Measurements from ENCODE around the gene STAT6.

STAT6 gene, protein sequence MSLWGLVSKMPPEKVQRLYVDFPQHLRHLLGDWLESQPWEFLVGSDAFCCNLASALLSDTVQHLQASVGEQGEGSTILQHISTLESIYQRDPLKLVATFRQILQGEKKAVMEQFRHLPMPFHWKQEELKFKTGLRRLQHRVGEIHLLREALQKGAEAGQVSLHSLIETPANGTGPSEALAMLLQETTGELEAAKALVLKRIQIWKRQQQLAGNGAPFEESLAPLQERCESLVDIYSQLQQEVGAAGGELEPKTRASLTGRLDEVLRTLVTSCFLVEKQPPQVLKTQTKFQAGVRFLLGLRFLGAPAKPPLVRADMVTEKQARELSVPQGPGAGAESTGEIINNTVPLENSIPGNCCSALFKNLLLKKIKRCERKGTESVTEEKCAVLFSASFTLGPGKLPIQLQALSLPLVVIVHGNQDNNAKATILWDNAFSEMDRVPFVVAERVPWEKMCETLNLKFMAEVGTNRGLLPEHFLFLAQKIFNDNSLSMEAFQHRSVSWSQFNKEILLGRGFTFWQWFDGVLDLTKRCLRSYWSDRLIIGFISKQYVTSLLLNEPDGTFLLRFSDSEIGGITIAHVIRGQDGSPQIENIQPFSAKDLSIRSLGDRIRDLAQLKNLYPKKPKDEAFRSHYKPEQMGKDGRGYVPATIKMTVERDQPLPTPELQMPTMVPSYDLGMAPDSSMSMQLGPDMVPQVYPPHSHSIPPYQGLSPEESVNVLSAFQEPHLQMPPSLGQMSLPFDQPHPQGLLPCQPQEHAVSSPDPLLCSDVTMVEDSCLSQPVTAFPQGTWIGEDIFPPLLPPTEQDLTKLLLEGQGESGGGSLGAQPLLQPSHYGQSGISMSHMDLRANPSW

DNA sequence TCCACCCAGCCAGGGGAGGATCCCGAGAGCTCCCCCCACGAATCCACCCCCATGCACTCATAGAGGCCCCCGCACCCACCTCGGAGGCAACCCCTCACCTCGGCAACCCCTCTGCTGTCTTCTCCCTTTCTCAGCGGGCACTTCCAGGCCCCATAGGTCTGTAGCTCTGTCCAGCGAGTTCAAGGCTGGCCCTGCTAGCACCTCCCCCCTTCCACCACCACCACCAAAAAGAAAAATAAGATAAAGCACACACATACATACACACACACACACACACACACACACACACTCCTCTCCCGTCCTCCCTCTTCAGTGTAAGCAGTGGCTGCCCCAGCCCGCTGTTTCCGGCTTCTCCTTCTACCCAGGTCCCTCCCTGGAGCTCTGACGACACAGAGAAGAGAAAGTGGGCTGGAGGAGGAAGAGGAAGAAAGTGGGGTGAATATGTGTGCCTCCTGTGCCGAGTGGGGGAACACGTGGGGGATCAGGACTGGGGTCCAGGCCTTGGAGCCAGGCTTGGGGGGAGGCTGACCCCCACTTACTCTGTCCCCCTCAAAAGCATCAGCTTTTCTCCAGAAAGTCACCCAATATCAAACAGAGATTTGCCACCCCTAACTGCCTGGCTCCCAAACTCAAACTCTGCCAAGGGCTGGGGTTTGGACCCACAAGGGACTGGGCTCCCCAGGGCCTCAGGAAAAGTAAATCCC lies at the start of gene STAT6:
TSS of gene STAT6 (minus strand) at position 332 of the 704 bp plus-strand sequence. CDS start 3,084 bp downstream, outside the sequence.
- peak; percentile 86 for DNase-seq

DNA sequence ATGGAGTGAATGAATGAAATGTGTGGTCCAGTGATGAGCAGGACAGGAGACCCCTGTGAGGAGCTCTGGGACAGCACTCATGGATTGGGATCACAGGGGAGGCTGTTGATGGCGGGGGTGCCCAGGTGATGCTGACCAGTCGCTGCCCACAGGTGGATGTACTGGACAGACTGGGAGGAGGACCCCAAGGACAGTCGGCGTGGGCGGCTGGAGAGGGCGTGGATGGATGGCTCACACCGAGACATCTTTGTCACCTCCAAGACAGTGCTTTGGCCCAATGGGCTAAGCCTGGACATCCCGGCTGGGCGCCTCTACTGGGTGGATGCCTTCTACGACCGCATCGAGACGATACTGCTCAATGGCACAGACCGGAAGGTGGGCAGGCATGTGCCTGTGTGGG lies 49.6 kb upstream of the STAT6 start:
- no peak for DNase-seq

DNA sequence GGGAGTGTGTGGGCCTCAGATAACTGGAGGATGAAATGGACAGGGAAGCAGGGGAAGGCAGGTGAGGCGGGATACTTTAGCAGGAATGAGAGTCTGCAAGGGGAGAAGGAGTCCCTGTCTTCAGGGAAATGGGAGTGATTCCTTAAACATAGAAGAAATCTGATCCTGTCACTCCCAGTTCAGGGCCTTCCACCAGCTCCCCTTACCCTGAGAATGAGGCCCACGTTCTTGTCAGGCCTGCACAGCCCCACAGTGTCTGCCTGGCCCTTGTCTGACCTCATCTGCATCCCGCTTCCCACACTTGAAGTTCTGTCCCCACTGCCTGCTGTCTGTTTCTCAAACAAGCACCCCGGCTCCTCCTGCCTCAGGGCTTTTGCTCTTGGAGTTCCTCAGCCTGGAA lies 48.9 kb upstream of the STAT6 start:
- DNase-seq = no peak

DNA sequence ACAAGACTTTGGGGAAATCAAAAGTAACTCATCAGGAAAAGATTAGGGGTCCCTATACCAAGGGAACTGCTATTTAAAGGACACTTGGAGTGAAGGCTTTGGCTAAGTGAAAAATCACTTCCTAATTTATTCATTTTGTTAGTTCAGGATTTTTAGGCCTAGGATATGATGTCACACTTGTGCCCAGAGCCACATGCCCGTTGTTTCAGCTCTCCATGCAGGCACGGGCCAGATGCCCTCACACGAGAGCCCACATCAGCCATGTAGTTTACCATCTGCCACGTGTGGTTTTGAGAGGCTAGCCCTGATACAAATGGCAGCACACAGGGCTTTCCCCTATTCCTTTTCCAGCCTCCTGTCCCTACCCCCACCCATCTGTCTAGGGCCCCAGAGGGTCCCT lies 48.1 kb upstream of the STAT6 start:
- DNase-seq = no peak

DNA sequence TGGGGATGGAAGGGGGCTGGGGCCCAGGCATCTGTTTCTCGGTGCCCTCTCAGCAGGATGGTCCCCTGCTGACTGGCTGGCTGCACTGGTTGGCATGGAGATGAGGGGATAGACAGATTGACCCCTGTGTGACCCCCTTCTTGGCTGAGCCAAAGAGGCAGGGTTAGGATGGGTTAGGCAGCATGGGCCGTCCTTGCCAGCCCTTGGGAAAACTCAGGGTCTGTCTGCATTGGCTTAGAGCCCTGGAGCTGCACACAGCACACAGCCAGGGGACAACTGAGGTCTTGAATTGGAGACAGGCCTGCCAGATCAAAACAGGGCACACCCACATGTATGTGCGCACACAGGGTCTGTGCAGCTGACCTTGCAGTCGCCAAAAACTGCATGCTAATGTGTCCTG lies 47.5 kb upstream of the STAT6 start:
- DNase-seq = no peak

DNA sequence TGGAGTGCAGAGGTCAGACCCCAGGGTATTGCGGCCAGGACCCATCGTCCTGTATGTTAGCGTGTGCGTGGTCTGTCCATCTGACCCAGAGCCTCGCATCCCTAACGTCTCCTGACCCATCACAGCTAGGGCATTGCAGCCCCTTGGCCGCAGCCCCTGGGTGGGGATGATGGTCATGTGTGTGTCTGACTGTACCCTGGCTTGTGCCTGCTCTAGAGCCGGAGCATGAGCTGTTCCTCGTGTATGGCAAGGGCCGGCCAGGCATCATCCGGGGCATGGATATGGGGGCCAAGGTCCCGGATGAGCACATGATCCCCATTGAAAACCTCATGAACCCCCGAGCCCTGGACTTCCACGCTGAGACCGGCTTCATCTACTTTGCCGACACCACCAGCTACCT lies 47.0 kb upstream of the STAT6 start:
- no peak for DNase-seq

DNA sequence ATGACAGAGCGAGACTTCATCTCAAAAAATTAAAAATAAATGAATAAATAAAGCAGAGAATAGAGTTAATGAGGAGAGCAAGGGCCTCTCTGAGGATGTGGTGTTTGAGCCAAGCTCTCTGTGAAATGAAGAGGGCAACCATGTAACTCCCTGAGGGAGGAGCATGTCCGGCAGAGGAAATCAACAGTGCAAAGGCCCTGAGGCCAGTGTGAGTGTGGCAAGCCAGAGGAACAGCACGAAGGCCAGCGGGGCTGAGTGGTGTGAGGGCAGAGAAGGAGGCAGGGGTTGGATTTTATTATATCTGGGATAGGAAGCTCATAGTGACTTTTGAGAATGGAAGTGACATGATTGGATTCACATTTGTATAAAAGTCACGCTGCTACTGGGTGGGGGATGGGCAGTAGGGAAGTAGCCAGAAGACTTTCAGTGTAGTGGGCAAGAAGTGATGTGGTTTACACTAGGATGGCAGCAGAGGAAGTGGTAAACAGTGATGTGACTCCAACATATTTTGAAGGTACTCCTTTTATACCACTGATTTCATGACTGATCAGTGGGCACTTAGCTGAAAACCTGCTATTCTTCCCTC lies 46.5 kb upstream of the STAT6 start:
- no peak for DNase-seq

DNA sequence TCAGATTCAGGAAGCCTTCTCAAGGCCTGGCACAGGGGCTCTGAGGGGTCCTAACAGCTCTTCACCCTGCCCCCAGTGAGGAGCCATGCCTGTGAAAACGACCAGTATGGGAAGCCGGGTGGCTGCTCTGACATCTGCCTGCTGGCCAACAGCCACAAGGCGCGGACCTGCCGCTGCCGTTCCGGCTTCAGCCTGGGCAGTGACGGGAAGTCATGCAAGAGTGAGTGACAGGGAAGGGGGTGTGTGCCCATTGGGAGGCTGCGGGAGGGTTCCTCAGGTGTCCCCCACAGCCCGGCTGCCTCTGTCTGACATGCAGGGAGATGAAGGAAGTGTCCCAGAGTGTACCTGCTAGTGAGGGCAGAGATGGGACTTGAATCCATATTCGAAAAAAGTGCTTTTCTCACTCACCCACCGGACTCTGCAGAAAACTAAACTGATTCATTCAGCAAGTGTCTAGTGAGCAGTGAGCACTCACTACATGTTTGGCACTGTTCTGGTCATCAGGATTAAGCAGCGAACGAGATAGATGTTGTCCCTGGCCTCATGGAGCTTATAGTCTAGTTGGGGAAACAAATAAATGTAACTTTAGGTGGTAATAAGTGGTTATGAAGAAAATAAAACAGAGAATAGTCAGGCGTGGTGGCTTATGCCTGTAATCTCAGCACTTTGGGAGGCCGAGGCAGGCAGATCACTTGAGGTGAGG lies 45.7 kb upstream of the STAT6 start:
- no peak for DNase-seq

DNA sequence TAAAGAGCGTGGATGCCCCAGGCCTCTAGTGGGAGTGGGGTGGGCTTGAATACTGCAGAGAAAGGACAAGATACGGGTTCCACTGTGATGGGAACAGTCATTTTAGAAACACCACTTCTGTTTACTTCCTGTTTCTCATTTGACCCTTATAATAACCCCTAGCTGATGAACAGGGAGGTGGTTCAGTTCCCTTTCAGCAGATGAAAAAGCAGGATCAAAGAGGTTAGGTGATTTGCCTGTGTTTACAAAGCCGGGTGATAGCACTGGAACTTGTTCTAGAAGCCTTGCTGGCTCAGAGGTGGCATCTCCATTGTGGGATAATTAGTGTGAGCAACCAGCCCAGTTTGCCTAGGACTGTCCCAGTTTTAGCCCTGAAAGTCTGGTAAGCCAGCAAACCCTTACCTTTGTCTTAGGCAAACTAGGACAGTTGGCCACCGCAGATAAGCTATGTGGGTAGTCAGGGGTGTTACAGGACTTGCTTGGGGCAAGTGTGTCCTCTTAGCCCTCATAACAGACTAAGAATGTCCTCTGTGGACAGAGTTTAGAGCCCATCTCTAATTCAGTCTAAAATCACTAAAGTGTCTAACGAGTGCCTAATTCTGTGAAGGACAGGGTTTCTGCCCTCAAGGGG lies 43.8 kb upstream of the STAT6 start:
- no peak for DNase-seq

DNA sequence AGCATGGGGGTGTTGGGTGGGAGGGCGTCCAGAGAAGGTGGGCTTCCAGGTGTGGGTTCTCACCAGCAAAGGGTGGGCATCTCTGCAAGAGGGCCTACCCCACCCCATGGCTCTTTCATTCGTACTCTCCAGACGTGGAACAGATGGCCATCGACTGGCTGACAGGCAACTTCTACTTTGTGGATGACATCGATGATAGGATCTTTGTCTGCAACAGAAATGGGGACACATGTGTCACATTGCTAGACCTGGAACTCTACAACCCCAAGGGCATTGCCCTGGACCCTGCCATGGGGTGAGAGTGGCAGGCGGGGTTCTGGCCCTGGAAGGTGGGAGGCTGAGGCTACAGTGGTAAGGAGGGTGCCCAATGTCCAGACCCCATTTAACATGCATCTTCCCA lies 42.9 kb upstream of the STAT6 start:
- no peak for DNase-seq

DNA sequence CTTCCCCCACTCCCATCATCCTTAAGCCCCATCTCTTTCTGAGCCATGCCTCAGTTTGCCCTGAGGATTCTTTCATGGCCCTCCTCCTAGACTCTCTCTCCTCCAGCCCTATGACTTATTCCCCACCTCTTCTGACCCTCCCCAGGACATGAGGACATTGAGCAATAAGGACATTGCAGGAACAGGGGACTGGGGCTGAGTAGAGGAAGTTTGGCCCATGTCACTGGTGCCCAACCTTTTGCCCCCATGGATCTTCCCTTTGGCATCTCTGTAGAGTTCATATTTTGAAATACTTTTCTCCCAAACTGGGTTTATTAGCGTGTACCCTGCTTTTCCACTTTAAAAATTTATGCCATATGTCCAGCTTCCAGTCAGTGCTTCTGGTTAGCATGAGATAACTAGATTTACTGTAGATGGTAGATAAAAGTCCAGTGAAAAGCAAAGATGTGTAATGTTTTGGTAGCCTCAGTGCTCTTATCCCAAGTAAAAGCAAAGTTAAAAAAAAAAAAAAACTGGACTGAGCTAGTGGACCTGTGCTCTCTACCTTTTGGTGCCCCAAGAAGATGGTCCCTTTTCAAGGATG lies 42.3 kb upstream of the STAT6 start:
- no peak for DNase-seq

DNA sequence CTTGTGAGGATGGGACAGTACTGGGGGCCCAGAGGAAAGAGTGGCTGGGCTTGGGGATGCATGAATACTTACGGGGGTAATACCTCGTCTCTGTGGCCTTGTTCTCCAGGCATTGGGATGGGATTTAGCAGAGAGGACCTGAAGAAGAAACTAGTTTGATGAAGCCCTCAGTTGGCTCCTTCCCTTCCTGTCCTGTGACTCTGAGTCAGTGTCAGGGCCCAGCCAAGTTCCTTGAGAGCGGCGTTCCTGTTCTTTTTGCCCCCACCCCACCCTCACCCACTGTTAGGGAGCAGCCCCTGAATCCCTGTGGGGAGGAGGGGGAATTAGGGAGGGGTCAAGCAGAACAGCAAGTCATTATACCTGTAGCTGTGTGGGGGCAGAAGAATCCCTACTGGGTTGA lies 41.5 kb upstream of the STAT6 start:
- DNase-seq = no peak

DNA sequence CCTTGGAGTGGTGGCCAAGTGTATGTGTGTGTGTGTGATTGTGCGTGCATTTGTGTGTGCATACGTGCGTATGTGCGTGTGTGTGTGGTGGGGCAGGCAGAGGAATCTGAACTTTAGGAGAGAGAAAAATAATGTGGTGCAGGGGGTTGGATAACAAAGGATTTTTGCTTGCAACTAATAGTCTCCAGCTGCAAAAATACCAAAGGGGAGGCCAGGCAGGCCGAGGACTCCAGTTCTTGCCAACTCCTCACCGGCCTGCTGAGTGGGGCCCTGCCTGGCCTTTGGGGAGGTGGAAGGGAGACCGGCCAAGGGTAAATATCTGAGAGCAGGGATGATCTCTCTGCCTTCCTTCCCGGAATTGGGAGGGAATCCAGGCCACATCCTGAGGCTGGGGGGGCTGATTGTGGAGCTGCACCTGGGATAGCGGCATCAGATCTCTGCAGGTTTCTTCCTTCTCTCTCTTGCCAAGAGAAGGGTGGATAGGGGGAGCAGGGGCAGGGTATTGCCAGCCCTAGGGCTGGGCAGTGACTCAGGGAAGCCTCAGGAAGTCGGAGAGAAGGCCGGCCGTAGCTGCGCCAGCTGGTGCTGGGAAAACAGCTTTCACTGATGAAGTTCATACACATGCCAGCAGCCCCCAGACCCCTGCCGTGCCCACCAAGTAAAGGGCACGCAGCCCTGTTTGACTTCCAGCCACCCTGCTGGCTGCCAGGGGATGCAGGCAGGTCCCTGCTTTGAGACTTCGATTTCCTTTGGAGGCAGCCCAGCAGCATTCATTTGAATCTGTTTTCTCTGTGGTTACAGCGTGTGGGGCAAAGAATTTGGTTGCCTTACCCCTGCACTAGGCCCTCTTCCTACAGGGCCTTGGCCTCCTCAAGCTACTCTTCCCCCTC lies 40.8 kb upstream of the STAT6 start:
- DNase-seq = no peak

DNA sequence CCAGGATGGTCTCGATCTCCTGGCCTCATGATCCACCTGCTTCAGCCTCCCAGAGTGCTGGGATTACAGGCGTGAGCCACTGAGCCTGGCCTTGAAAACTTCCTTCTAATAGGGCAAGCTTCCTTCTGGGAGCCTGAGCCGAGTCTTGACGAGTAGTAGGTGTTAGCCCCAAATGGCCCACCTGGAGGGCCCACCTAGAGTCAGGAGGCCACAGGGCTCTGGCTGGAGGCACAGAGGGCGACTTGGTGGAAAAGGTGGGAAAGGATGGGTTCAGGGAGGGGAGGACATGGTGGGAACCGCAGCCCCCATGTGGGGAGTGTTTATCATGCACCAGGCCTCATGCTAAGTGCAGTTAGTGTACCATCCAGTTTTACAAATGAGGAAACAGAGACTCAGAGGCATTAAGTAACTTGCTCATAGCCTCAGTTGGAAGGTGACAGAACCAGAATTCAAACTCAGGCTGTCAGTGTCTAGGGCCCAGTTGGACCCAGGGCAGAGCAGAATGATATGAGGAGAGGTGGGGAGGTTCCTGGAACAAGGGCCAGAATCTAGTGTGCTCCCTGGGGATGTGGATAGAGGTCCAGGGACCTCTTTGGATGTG lies 39.3 kb upstream of the STAT6 start:
- no peak for DNase-seq

DNA sequence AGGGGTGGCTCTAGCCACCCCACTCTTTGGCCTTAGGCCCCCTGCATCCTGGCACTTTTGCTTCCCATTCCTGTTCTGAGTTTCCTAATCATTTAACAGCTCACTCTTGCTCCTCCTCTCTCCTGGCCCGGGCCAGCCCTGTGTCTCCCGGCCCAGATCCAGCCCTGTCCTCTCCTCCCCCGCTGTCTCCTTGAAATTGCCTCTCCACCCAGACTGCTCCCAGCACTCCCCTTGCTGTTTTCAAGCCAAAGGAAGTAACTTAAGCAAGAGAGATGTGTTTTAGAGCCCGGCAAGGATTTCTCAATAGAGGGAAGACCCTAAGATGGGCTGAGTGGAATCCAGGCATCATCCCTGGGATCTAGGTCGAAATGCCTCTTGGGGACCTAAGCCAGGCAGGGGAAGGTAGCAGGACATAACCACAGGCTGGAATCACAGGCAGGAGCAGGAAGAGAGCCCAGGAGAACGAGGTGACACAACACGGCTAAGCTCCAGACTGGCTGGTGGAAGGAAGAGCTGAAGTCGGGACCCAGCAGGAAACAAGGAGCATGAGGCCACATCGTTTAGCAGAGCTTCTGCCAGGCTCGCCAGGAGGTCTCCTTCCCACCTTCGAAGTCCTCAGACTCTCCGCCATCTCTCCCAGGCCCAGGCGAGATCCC lies 38.2 kb upstream of the STAT6 start:
- no peak for DNase-seq

DNA sequence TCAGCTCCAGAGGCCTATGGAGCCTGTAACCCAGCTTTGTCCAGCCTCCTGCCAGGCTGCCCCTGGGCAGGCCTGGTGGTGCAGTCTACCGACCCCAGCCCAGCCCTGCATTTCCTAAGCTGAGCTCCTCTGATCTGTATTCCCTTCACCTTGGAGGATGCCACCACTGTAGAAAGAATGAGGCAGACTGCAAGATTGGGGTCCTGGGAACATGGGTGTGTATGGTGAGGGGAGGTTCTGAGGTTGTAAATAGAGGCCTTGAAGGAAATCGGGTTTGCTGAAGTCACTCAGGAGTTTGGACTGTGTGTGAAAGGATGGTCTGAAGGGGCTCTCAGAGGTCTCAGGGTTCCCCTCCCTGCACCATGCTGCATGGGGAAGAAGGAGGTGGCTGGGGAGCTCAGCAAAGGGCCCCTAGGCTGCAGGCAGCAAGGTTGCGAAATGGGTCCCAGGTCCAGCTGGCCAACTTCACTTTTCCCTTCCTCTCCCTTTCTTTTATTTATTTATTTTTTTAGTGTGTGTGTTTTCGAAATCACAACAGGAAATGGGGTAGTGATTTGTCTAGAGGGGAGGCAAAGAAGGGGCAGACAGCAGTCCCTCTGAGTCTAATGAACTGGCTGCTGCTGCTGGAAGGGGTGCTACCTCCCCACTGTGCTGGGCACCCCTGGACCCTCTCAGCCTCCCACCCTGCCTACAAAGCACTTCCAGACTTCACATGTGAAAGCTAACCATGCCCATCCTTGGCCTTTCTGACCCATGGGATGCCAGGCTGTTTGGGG lies 37.5 kb upstream of the STAT6 start:
- DNase-seq = no peak

DNA sequence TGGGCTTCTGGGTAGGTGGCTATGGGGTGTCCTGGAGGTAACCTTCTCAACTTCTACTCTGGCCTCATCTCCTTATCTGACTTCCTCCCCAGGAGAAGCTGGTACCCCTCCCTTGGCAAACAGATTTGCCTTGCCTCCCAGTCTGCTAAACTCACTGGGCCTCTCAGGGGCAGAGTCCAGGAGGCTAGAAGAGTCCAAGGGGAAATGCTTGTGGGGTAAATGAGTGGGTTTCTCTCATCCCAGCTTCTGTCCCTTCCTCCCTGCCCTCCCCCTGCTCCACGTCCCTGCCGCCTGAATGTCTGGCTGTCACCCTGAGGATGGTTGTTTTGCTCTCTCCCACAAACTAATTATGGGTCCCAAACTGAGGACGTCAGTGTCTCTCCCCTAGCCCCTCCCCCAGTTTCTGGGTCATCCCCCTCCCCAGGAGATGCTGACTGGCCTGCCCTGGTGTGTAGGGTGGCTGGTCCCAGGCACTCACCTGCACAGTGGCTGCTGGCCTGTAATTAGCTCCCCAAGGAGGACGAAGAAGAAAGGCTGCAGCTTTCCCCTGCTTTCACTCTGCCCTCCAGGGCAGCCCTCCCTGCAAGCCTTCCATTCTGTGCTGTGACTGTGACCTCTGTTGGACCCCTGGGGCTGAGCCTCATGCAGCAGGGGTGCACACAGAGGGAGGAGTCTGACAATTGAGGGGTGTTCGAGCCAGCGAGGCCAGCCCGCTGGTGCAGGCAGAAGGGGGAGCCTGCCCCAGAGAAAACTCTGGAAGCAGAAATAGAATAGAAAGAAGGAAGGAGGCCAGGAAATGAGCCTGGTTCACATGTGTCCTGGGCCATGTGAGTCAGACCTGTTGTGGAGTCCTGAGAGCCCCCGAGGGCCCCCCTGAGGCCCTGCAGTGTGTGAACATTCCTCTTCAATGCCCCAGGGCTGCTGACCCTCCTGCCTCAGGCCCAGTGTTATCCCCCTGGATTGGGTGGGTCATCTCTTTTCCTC lies 36.1 kb upstream of the STAT6 start, which contains the start of gene LRP1-AS:
TSS of gene LRP1-AS (minus strand) at position 659 of the 984 bp plus-strand sequence.
- DNase-seq = no peak
